NCI-H2227 (cell line): ENCODE results near the gene SHC1.

Source experiments
- DNase-seq: peaks from one replicate; lab custom pipeline; 2025; ENCODE audit not compliant: unreplicated experiment; lab: John Stamatoyannopoulos, UW

The SHC1 gene

GRCh38 chr1:155008015-155008941 lies 37.7 kb upstream of the SHC1 start:
- no peak for DNase-seq

GRCh38 chr1:155007251-155007828 lies 36.8 kb upstream of the SHC1 start:
- DNase-seq, result no peak

- DNase-seq, result peak; percentile 61
These were observed 36.1 kb upstream of the SHC1 start for GRCh38 chr1:155006601-155007101.

GRCh38 chr1:155005076-155006011 lies 34.8 kb upstream of the SHC1 start:
- no peak for DNase-seq

- DNase-seq, result no peak
These were observed 34.0 kb upstream of the SHC1 start for GRCh38 chr1:155004352-155005075.

- no peak for DNase-seq
These were observed 33.3 kb upstream of the SHC1 start for GRCh38 chr1:155003766-155004351.

GRCh38 chr1:155003227-155003765 lies 32.7 kb upstream of the SHC1 start:
- DNase-seq, result no peak

- no peak for DNase-seq
These were observed 32.1 kb upstream of the SHC1 start, which contains the start of gene ZBTB7B for GRCh38 chr1:155002464-155003226. Gene ZBTB7B (plus strand): TSS chr1:155002802. CDS start chr1:155014661, 11,859 bp downstream.

- DNase-seq, result peak; percentile 99
These were observed 31.3 kb upstream of the SHC1 start for GRCh38 chr1:155001675-155002463.

GRCh38 chr1:155001425-155001674 lies 30.8 kb upstream of the SHC1 start:
- DNase-seq, result no peak

GRCh38 chr1:155000726-155001424 lies 30.3 kb upstream of the SHC1 start:
- peak; percentile 94 for DNase-seq

GRCh38 chr1:155000411-155000725 lies 29.8 kb upstream of the SHC1 start:
- no peak for DNase-seq

GRCh38 chr1:154999571-155000410 lies 29.2 kb upstream of the SHC1 start:
- peak; percentile 54 for DNase-seq

GRCh38 chr1:154998818-154999570 lies 28.4 kb upstream of the SHC1 start:
- peak; percentile 71 for DNase-seq

GRCh38 chr1:154998201-154998780 lies 27.7 kb upstream of the SHC1 start:
- DNase-seq, result no peak
